GM12892 (cell line): ENCODE data around the gene KLF2.
A peak's percentile ranks its signal among the peaks of the same experiment; 100 is the strongest.

Experiments used
- DNase-seq: peaks from one replicate; pipeline ENCODE4 v3.0.0; 2011; ENCODE audit not compliant: insufficient read length
- FAIRE-seq: peaks from 2 replicates; lab custom pipeline; 2011; peaks lifted over from hg19 to GRCh38; lab: Jason Lieb, UNC
- POLR2A ChIP-seq: IDR thresholded peaks from 2 replicates; pipeline ENCODE4 v1.6.1; 2011; ENCODE audit warnings: low read depth, low read length, control low read depth
- POLR2AphosphoS5 ChIP-seq: IDR thresholded peaks from 2 replicates; pipeline ENCODE4 v1.6.1; 2011; ENCODE audit warnings: low read depth, low read length, control low read depth
- TAF1 ChIP-seq: IDR thresholded peaks from 2 replicates; pipeline ENCODE4 v1.6.1; 2011; ENCODE audit warnings: low read depth, mild to moderate bottlenecking, control low read depth, low read length, borderline replicate concordance

Gene KLF2

DNA sequence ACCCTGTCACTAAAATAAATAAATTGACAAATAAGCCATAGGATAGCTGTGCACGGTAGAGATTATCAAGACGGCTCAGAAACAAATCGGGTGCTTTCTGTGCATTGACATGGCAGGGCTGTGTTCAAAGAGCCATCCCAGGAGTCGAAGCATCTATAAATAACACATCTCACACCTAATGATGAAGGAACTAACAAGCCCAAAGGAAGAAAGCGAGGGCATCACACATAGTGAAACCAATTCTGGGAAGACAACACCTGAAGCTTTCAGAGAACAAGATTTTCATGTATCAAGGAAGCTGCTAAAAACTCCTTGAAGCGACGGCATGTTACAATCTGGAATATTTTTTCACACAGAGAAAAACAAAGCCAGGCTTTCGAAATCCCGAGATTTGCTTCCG is 36.1 kb downstream of the KLF2 start:
- TF ChIP-seq TAF1 (no peak), POLR2A (no peak), POLR2AphosphoS5 (no peak)
- DNase-seq (no peak), FAIRE-seq (no peak)

DNA sequence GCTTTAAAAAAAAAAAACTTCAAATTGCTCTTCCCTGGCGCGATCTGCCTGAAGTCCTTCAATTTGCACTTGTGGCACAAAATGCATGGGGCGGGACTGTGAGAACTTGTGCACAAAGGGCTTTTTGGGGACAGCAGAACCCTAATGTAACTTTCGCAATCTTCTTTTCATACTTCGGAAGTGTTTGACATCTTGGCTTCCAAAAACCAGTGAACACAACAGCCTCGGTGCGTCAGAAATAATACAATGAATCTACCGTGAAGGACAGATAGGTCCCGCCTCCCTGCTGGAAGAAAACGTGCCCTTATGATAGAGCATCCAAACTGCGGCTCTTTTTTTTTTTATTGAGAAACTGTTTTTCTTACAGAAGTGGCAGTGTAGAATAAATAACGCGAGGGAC is 36.6 kb downstream of the KLF2 start:
- DNase-seq (no peak), FAIRE-seq (no peak)
- no peak for TF ChIP-seq TAF1
- TF ChIP-seq POLR2A = no peak
- no peak for TF ChIP-seq POLR2AphosphoS5

DNA sequence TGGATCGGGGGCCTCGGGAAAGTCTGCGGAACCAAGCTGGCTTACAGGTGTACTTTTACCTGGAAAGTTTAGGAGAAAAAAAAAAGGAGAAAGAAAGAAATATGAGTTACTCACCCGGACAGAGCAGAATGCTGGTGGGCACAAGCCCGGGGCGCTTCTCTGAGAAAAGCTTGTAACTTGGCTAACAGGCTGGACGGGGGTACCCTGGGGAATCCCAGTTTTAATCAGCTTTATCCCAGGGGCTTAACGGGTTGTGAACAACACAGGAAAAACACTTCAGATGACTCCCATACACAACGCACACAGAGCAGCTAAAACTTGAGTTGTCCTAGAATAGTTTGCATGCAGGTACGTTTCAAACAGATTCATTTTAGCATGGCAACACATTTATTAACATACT is 37.3 kb downstream of the KLF2 start:
- DNase-seq = no peak
- no peak for FAIRE-seq
- TF ChIP-seq TAF1 = no peak
- no peak for TF ChIP-seq POLR2AphosphoS5

DNA sequence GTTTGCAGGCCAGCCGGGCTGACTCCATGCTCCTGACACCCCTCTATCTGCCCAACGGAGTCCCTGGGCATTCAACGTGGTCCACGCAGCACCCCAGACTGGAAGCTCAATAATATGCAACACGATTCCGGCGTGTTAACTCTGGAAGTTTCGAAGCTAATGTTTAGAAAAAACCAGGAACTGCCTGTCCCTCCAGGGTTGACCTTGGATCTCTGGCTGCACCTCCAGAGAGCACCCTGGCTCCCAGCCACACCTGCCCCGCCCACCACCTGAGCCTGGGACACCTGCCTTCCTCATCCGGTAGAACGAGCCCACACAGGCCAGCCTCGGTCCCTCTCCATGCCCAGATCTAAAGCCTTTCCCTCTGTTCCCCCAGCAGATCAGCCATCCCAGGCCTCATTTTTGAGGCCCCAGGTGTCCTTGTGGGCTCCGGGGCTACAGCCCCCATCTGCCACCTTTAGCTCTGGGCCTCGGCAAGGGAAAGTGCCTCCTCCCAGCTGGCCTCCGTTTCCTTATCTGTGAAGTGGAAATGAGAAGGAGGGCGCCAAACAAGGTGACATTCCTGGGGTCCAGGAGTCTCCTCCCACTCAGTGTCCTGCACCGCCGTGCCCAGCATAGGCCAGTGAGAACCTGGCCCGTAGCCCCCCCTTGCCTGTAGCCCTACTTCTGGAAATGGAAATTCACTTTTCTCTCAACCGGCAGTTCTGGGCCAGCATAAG is 38.7 kb downstream of the KLF2 start:
- DNase-seq (no peak), FAIRE-seq (no peak)
- TF ChIP-seq TAF1 (no peak), POLR2AphosphoS5 (no peak), POLR2A (no peak)

DNA sequence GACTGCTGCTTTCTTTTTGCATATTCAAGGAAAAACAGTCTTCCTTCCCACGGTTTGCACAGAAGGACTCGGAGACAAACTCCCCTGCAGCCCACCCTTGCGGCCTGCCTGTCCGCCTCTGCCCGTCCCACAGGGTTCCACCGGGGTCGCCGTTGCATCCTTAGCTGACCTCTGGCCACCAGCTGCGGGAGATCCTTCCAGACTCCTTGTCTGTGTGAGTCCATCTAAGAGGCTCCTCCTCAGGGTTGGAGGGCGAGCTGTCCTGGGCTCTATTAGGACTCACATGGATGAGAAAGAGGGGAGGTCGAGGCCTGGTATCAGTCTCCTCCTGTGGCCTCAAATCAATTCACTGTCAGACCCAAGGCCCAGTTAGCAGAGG is 39.2 kb downstream of the KLF2 start:
- DNase-seq = no peak
- FAIRE-seq = no peak
- no peak for TF ChIP-seq POLR2AphosphoS5
- TF ChIP-seq TAF1 = no peak
- TF ChIP-seq POLR2A = no peak

DNA sequence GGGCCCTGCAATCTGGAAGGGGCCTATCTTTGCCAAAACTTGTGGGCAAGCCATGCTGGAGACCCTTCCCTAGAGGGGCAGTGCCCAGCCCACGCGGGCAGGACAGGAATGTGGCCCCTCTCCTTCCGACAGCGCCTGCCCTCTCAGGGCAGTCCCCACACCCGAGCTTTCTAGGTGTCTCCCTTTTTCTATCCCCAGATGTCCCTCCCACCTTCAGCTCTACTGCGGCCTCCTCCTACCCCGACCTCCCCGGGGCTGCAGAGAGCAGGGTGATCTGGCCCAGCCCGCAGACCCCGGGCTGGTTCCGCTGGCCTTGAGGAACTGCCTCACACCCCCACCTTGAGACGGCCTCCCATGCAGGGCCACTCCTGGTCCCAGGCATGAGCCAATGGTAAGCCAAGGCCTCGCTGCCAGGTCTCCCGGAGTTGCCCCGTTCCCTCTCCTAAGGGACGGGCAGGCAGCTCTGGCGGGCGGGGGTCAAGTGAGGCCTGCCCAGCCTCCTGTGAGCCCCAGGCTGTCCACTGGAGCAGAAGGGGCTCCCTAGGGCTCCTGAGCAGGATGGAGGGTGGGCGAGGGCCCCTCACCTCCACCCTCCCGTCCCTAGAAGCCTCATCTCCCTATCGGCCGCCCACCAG is 39.7 kb downstream of the KLF2 start:
- FAIRE-seq = no peak
- DNase-seq = no peak
- TF ChIP-seq POLR2AphosphoS5 (no peak), POLR2A (no peak), TAF1 (no peak)

DNA sequence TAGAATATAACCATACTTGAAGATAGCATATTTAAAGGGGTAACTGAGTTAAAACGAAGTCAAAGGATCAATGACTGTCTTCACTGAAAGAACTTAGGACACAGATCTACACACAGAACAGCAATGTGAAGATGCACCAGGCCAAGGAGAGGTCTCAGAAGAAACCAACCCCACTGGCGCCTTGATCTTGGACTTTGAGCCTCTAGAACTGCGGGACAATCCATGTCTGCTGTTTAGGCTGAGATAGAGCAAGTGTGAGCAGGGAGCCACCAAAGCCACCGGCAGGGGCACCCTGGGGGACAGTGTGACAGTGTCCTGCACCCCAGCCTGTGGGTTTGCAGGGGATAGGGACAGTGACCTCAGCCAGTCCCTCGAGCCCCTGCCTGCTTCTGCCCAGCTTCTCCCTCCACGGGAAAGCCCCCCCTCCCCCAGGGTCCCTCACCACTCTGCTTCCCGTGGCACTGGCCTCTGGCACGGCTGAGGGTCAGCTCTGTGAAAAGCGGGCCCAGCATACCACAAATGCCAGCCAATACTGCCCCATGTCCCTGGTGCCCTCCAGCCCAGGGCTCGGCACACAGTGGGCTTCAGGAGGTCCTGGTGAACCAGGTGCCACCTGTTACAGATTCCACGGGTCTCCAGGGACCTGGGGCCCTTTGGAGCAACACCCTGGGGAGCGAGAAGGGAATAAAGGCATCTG is 40.8 kb downstream of the KLF2 start:
- no peak for FAIRE-seq
- TF ChIP-seq POLR2A (no peak), POLR2AphosphoS5 (no peak), TAF1 (no peak)

DNA sequence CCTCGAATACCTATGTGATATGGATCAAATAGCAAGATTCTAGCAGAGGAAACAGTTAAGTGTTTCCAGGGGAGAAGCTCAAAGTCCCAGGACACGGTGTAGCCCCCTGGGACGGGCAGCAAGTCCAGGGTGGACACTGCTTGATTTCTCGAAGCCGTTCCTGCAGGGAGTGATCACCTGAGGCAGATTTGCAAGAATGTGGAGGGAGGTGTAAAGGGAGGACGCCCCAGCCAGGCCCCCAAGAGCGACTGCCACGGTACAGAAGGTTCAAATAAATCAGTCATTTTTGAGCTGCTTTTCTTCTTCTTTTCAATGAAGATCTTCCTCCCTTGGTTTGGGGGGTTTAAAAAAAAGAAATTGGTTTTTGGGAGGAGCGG is 41.4 kb downstream of the KLF2 start:
- DNase-seq = no peak
- no peak for TF ChIP-seq POLR2AphosphoS5
- TF ChIP-seq TAF1 = no peak
- TF ChIP-seq POLR2A = no peak
- FAIRE-seq = no peak

More for the DNA sequence above, 40.8 kb downstream of the KLF2 start:
- no peak for DNase-seq

DNA sequence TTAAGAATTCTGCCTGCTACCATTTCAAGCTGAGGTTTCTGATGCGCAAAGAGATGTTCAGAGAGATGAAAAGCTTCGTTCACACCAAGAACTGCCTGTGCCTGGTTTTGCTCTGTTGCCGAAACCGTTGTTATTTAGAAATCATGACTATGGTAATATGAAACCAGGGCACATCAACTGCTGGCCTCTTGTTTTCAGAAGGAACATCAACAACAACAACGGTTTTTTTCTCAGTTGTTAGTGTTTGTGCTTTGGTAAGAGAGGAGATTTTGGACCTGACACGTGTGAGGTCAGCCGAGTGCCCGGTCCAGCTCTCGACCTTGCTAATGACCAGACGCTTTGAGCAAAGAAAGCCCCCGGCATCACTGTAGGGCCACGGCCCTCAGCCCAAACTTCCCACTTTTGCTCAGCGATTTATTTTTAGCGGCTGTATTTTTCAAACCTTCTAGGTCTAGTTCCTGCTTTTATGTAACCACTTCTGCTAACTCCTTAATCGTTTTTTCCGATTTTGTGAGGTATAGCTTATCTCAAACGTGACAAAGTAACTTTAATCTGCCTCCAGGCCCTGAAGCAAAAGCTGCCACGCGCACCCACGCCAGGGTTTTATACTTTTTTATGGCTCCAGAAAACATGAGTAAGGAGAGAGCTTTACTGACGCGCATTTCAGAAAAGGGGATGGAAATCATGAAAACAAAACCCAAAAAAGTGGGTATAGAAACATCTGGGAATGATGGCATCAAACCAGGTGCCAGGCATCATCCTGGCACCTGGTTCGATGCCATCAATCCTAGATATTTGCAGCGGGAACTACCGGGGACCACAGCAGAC is 42.0 kb downstream of the KLF2 start:
- DNase-seq (no peak), FAIRE-seq (peak; percentile 95)
- TF ChIP-seq TAF1 = no peak
- no peak for TF ChIP-seq POLR2A
- no peak for TF ChIP-seq POLR2AphosphoS5

DNA sequence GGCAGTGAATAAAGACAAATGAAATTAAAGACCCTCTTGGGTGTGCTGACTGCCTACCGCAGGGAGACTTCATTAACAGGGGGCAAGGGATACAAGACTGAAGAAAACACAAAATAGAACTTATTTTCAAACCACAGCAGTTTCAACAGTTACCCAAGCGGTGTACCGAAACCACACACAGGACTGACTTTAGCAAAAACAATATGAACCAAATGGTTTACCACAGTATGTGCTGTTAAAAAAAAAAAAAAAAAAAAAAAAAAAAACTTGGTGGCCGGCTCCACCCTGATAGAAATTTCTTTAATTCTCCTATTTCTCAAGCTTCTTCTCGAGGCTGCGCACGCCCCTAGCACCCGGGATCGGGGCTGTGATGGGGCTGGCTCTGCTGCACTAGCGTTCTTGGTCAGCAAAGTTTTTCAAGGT is 42.6 kb downstream of the KLF2 start:
- DNase-seq (no peak), FAIRE-seq (no peak)
- no peak for TF ChIP-seq POLR2A
- no peak for TF ChIP-seq POLR2AphosphoS5
- no peak for TF ChIP-seq TAF1
